HG03378 (cell line): ENCODE measurements around the gene MINDY4B.

ENCODE experiments used
- ATAC-seq: cut with Tn5 transposase; IDR thresholded peaks from one replicate; pipeline ENCODE4 v1.9.1; 2021; ENCODE audit warnings: mild to moderate bottlenecking, moderate library complexity; ENCODE audit not compliant: unreplicated experiment

Gene MINDY4B

GRCh38 chr3:150905339-150905738 is at the start of gene MINDY4B:
MINDY4B (minus strand) TSS chr3:150905439; CDS start chr3:150905439, 0 bp downstream.
- no peak for ATAC-seq

DNA sequence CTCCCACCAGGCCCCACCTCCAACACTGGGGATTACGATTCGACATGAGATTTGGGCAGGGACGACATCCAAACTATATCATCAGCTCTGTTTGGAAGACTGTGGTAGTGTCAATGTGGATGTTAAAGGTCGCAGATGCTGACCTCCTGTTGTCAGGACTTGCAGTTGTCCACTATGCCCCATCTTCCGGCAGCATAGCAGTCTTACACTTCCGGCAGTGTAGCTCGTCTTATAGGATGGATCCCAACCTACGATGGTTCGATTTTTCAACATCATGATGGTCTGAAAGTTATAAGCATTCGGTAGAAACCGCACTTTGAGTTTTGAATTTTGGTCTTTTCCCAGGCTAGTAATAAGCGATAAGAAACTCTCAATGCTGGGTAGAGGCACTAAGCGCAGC is 46.7 kb upstream of the MINDY4B start:
- ATAC-seq: no peak

- no peak for ATAC-seq
Observed at GRCh38 chr3:150945226-150946032, 40.2 kb upstream of the MINDY4B start.

DNA sequence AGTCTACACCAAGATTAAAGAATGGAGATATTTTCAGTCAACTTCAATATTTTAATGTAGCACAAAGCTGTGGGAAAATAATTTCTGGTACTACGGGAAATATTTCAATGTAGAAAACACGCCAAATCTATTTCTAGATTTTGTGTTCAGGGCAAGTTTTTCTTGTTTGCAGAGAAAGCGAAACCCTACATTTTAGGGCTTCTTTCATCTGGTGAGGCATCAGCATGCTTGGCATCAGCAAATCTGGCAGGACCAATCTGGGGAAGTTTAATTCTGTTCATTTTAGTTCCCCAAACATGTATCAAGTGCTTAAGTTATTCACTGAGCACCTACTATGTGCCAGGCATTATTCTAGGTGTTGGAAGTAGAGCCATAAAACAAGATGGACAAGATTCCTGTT is 37.0 kb upstream of the MINDY4B start:
- ATAC-seq: no peak

GRCh38 chr3:150936693-150937092 is 31.5 kb upstream of the MINDY4B start:
- peak; percentile 61 for ATAC-seq

DNA sequence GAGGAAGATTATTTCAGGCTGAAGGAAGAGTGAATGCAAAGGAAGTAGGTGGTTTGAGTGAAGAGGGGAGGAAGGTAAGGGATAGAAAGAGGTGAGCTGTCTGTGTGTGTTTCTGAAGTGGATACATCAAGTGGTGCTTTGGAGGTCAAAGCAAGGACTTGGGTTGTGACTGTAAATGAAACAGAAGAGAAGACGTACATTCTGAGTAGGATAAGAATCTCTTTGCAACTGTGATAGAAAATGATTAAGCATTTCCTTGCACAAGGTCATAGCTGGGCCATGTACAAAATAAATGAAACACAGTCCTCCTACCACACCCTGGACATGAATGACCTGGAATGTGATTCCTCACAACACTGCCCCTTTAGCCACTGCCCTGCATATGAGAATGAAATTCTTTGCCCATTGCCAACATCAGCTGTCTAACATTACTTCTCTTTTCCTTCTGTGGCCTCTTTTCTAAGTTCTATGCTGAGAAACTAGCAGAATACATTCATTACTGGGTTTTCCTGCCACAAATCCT is 28.3 kb upstream of the MINDY4B start:
- no peak for ATAC-seq

DNA sequence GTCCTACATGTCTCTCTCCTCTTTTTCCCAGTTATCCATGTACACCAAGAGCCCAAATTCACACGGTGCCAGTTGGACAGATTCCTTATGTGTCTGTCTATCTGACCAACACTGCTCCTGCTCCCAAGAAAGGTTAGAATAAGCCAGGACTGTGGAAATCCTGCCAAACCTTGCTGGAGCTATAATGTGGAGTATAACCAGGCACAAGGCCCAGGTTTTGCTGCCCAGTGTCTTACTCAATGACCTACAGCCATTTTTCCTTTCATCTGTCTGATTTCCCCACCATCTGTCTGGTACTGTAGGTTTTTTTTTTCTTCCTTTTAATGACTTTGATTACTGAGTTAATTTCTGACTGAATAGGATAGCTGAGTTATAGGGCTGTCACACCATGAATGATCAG is 26.5 kb upstream of the MINDY4B start:
- ATAC-seq: no peak

GRCh38 chr3:150930839-150931238 is 25.6 kb upstream of the MINDY4B start:
- ATAC-seq: no peak

GRCh38 chr3:150928234-150928633 is 23.0 kb upstream of the MINDY4B start:
- ATAC-seq: no peak

DNA sequence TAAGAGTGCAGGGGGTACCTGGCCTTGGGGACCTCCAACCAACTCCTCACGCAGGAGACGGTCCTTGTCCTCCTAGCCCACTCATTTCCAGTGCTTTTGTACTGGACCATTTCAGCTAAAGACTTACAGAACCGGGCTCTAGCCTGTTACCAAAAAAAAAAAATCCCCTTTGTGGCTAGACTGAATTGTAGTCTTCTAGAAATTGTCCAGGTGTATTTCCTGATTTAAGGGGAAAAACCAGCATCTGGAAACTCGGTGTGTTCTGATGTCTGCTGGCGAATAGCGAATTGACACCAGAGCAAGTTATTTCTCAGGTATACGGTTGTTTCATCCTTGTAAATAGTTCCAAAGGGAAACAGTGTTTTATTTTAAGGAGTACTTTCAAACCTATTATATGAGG is 21.1 kb upstream of the MINDY4B start:
- no peak for ATAC-seq

- ATAC-seq: no peak
Observed at GRCh38 chr3:150925751-150926201, 20.5 kb upstream of the MINDY4B start.

DNA sequence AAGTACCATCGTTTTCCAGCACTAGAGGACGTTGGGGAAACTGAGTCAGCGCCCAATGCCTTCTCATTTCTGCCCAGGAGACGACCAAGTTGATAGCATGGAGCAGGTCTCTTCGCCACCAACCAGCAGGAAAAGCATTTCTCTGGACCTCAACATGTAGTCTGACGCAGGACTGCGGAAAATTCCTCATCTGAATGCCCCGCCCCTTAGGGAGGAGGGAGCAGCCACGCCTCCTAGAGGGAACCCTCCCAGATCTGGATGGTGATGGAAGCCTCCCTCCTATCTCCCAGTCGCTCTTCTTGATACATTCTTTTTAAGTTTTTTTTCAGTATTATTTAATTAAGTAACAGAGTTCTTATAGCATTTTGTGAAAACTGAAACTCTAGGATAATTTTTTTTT is 17.4 kb upstream of the MINDY4B start:
- no peak for ATAC-seq

GRCh38 chr3:150921209-150921608 is 16.0 kb upstream of the MINDY4B start:
- no peak for ATAC-seq

- no peak for ATAC-seq
Observed at GRCh38 chr3:150920236-150920635, 15.0 kb upstream of the MINDY4B start.

GRCh38 chr3:150917951-150918350 is 12.7 kb upstream of the MINDY4B start:
- no peak for ATAC-seq

- peak; percentile 20 for ATAC-seq
Observed at GRCh38 chr3:150913133-150913922, 8.1 kb upstream of the MINDY4B start.

- ATAC-seq: peak; percentile 68
Observed at GRCh38 chr3:150912501-150912900, 7.3 kb upstream of the MINDY4B start.

GRCh38 chr3:150911771-150912170 is 6.5 kb upstream of the MINDY4B start:
- ATAC-seq: no peak

GRCh38 chr3:150906461-150906860 is 1.2 kb upstream of the MINDY4B start:
- ATAC-seq: no peak

GRCh38 chr3:150905746-150906145 is 507 bp upstream of the MINDY4B start:
- no peak for ATAC-seq

DNA sequence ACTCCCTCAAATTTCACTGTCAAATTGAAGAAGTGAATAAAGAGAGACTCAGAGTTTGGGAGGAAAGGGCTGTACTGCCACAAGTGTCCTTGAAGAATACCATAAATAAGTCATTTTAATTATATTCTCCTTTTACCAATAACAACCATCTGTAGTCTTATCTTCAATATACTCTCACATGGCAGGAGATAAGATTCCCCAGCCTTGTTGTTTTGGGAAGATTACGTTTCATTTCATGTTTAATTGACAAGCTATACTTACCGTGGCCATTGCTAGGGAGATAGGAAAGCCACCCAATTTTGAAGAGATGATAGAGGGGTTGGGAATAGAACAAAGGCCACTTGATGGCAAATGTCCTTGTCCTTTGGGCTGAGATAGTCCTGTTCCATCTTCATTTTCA is 2.3 kb downstream of the MINDY4B start:
- ATAC-seq: no peak

GRCh38 chr3:150901793-150902192 is 3.4 kb downstream of the MINDY4B start:
- no peak for ATAC-seq
